HG02938 (cell line): ENCODE data around the gene IRAK1.

Experiments used
- ATAC-seq: cut with Tn5 transposase; IDR thresholded peaks from one replicate; pipeline ENCODE4 v1.9.1; 2021; ENCODE audit warnings: mild to moderate bottlenecking, moderate library complexity; ENCODE audit not compliant: unreplicated experiment

Gene IRAK1

DNA sequence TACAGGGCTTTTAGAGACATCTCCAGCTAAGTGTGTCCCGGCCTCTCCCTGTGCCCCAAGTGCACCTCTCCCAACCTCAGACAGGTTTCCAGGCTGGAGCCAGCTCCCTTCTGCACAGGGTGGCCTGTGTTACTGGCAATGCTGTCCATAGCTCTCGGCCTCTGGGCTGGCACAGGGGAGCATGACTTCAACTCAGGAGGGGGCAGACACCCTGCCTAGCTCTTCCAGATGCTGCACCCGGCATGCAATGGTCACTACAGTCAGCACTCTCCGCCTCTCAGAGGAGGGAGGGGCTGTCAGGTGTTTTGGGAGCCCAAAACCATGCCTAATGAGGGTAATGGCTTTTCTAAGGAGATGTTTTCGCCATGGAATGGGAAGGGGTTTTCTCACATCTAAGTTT lies 2.4 kb upstream of the IRAK1 start:
- no peak for ATAC-seq

GRCh38 chrX:154021131-154021611 lies 1.5 kb upstream of the IRAK1 start:
- no peak for ATAC-seq

GRCh38 chrX:154020536-154021115 lies 924 bp upstream of the IRAK1 start:
- ATAC-seq, result no peak

- ATAC-seq, result no peak
Observed at GRCh38 chrX:154019061-154019621, 561 bp downstream of the IRAK1 start.

GRCh38 chrX:154018518-154019060 lies 1.1 kb downstream of the IRAK1 start:
- no peak for ATAC-seq

GRCh38 chrX:154017766-154018517 lies 1.8 kb downstream of the IRAK1 start:
- ATAC-seq, result no peak

DNA sequence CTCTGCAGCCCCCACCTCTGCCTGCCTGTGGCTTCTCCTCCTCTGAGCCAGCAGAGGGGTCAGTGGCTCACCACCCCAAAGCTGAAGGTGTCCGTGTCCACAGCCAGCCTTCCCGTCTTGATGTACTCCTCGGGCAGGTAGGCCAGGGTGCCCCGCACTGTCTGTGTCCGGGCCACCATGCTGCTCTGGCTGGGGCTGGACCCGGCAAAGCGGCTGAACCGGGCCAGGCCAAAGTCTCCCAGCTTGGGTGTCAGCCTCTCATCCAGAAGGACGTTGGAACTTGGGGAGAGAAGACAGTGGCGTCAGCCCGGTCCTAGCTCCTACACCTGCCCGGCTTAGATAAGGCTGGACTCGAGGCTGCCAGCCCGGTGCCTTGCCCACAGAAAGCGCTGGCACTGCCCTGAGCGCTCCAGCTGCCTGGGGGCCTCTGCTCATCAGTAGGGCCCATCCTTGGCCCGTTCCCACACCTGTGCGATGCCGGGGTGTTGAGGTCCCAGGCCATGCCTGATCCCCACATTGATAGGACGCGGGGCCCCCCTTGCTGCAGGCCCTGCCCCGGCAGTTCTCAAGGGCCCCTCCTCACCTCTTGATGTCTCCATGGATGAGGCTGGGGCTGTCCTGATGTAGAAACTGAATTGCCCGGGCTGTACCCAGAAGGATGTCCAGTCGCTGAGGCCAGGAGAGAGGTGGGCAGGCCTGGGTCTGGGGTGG lies 3.2 kb downstream of the IRAK1 start:
- no peak for ATAC-seq

GRCh38 chrX:154015581-154016264 lies 4.0 kb downstream of the IRAK1 start:
- no peak for ATAC-seq

GRCh38 chrX:154014429-154015380 lies 5.0 kb downstream of the IRAK1 start:
- no peak for ATAC-seq

GRCh38 chrX:154013614-154014360 lies 5.9 kb downstream of the IRAK1 start:
- ATAC-seq, result no peak

DNA sequence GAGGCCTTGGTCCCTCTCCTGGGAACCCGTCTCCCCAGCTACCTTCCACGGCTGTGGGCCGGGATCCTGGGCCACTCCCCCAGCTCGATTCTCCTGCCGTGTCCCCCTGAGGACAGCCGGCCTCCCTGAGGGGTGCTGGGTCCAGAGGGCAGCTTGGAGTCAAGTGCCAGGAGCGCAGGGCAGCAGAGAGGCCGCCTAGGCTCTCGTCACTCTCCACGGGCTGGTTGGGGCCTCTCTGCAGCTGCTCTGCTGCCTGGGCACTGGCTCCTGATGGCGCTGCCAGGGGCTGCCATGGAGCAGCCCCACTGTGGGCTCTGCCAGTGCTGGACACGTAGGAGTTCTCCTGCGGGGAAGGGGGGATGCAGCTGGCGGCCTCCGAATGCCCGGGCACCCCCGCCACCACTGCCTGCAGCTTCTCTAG lies 6.7 kb downstream of the IRAK1 start:
- ATAC-seq, result no peak

- ATAC-seq, result no peak
Observed at GRCh38 chrX:154012336-154012991, 7.2 kb downstream of the IRAK1 start.

DNA sequence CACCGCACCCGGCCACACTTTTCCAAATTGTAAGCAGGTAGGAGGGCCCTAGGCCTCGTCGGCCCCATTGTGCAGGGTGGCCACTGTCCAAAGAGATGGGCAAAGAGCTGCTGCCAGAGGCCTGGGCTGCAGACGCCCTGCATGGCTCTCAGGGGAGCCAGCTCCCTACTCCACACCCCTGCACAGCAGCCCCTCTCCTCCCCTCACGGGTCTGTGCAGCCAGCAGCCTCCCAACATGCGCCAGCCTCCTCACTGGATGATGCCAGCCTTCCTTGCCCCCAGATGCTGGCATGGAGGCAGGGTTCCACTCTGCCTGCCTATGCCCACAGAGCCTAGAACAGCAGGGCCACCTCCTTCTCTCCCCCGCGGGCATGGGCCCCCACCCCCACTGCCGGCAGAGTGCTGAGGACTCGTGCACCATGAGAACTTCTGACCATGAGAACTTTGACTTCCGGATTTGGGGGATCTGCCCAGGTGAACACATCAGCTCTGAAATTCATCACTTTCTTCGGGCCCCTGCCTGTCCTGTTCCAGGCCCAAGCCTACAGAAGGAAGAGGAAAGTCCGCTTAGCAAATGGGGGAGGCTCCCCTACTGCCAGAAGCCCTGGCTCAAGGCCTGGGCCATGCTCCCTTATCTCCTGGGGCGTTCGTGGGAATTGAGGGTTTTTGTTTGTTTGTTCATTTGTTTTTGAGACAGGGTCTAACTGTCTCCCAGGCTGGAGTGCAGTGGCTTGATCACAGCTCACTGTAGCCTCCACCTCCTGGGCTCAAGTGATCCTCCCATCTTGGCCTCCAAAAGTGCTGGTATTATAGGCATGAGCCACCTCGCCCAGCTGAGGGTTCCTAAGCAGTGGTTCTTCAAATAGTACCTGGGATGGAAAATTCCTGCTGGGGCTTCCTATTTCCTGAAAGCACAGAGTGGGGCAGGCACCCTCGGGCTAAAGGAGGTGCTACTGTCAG lies 8.0 kb downstream of the IRAK1 start:
- no peak for ATAC-seq

- ATAC-seq, result no peak
Observed at GRCh38 chrX:154010330-154011087, 9.2 kb downstream of the IRAK1 start.

DNA sequence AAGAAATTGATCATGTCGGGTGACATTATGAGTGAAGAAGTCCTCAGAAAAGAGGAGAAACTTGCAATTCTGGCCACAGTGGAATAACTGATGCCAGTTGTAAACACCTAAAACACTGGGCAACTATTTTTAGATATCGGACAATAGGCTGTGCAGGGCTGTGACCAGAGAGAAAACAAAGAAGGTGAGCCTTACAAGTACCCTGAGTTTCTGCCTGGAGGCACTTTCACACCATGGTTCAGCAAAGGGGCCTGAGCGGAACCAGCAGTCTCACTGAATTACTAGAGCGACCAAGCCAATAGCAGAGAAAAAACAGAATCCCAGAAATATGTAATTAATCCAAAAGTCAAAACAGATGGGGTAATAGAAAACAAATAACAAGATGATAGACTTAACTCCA lies 11.2 kb downstream of the IRAK1 start:
- peak; percentile 12 for ATAC-seq

DNA sequence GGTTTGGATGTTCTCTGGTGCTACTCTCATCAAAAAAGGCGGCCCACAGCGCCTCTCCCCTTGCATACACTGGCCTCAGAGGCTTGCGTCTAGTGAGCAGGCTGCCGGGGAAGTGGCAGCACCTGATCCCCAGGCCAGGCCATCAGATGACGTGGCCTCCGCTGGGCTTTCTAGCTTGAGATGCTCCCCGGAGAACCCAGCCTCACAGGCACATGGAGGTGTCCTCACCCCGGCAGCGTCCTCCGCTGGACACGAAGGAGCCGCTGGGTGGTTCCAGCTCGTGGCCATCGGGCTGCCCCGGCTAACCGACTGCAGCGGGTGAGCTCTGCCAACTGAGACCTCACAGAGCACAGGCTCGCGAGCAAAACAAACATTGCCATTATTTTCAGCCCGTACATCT lies 12.8 kb downstream of the IRAK1 start:
- ATAC-seq, result no peak

DNA sequence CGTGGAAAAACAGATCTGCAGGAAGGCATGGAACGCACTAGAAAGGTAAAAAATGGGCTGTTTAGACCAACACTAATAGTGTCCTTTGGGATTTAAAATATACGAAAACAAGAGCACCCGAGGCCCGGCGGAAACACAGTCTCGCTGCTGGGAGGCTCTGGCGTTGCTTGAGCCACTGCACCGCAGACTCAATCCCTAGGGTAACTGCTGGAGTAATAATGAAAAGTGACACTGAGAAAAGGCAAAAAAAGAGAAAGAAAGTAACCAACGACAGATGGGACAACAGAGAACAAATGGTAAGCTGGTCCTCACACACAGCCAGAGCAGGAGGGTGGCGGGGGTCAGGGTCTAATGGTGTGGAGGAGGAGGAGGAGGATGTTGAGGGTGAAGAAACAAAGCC lies 15.4 kb downstream of the IRAK1 start:
- no peak for ATAC-seq
